Neural cell (in vitro differentiated cells): Measurements from ENCODE around the gene GMDS. TPM values are rescaled to one million over a fixed set of nuclear protein-coding genes. Genes with fewer than 3 reads are reported as not detected.

Source experiments
- H2AFZ ChIP-seq: fragments of 200-600, 300-800 bp; sonication (generic), shearing (Covaris generic); 2 replicates; pipeline ENCODE4 v1.6.0; 2014; ENCODE audit warnings: low read depth, mild to moderate bottlenecking, antibody characterized with exemption, low read length, moderate library complexity
- H3F3A ChIP-seq: fragments of 200-600 bp; shearing (Covaris generic); 2 replicates; pipeline ENCODE4 v1.6.1; 2016; ENCODE audit warnings: mild to moderate bottlenecking, moderate library complexity, mixed read lengths, antibody characterized with exemption, low read length; ENCODE audit not compliant: insufficient read depth, poor library complexity, severe bottlenecking
- H3K27ac ChIP-seq: fragments of 200-600, 300-800 bp; sonication (generic), shearing (Covaris generic); 2 replicates; pipeline ENCODE4 v1.5.1; 2014; ENCODE audit warnings: mild to moderate bottlenecking, low read length, moderate library complexity
- H3K27me3 ChIP-seq: fragments of 300-800, 200-600 bp; sonication (generic), shearing (Covaris generic); 2 replicates; pipeline ENCODE4 v1.6.0; 2014; ENCODE audit warnings: mild to moderate bottlenecking, low read depth, low read length, moderate library complexity; ENCODE audit not compliant: insufficient read depth
- H3K36me3 ChIP-seq: fragments of 300-800, 200-600 bp; sonication (generic), shearing (Covaris generic); 2 replicates; pipeline ENCODE4 v1.5.1; 2014; ENCODE audit warnings: mild to moderate bottlenecking, antibody characterized with exemption, low read length, moderate library complexity; ENCODE audit not compliant: insufficient read depth
- H3K4me2 ChIP-seq: fragments of 300-800, 200-600 bp; sonication (generic), shearing (Covaris generic); 2 replicates; pipeline ENCODE4 v1.6.0; 2014; ENCODE audit warnings: mild to moderate bottlenecking, low read length
- H3K4me3 ChIP-seq: fragments of 300-800, 200-600 bp; sonication (generic), shearing (Covaris generic); 2 replicates; pipeline ENCODE4 v1.5.1; 2014; ENCODE audit warnings: mild to moderate bottlenecking, low read length, moderate library complexity
- H3K79me2 ChIP-seq: fragments of 200-600 bp; shearing (Covaris generic); replicated peaks from 2 replicates; pipeline ENCODE4 v1.6.0; 2014; ENCODE audit warnings: mild to moderate bottlenecking, low read length, moderate library complexity; ENCODE audit not compliant: insufficient read depth
- H3K9ac ChIP-seq: fragments of 300-800, 200-600 bp; sonication (generic), shearing (Covaris generic); 2 replicates; pipeline ENCODE4 v1.6.1; 2016; ENCODE audit warnings: mild to moderate bottlenecking, low read length, mixed read lengths
- H3K9me2 ChIP-seq: fragments of 200-600 bp; shearing (Covaris generic); 2 replicates; pipeline ENCODE4 v1.6.1; 2016; ENCODE audit warnings: mild to moderate bottlenecking, low read length, mixed read lengths; ENCODE audit not compliant: insufficient read depth
- H3K9me3 ChIP-seq: fragments of 200-600, 300-800 bp; sonication (generic), shearing (Covaris generic); 2 replicates; pipeline ENCODE4 v1.6.1; 2016; ENCODE audit warnings: mild to moderate bottlenecking, mixed run types, low read length, moderate library complexity, mixed read lengths
- H4K20me1 ChIP-seq: fragments of 200-600 bp; shearing (Covaris generic); 2 replicates; pipeline ENCODE4 v1.6.1; 2016; ENCODE audit warnings: mild to moderate bottlenecking, mixed run types; ENCODE audit not compliant: insufficient read depth
- EP300 ChIP-seq: fragments of 450-650 bp; conservative IDR thresholded peaks from 2 replicates; pipeline ENCODE4 v1.6.1; 2014; ENCODE audit warnings: antibody characterized with exemption, mild to moderate bottlenecking, moderate library complexity; ENCODE audit not compliant: poor library complexity, severe bottlenecking
- EZH2 ChIP-seq: fragments of 200-600, 300-800 bp; shearing (Covaris generic), sonication (generic); IDR thresholded peaks from 2 replicates; pipeline ENCODE4 v1.6.1; 2014; ENCODE audit warnings: antibody characterized with exemption, low read length, borderline replicate concordance, mild to moderate bottlenecking; ENCODE audit not compliant: insufficient read depth, poor library complexity, severe bottlenecking
- MXI1 ChIP-seq: fragments of 450-650 bp; conservative IDR thresholded peaks from 2 replicates; pipeline ENCODE4 v1.6.1; 2014; ENCODE audit warnings: antibody characterized with exemption, mild to moderate bottlenecking; ENCODE audit not compliant: poor library complexity, severe bottlenecking
- POLR2AphosphoS5 ChIP-seq: IDR thresholded peaks from 2 replicates; pipeline ENCODE4 v1.6.1; 2012
- RAD21 ChIP-seq: fragments of 450-650 bp; conservative IDR thresholded peaks from 2 replicates; pipeline ENCODE4 v1.6.1; 2014; ENCODE audit warnings: antibody characterized with exemption, mild to moderate bottlenecking, moderate library complexity
- SMC3 ChIP-seq: fragments of 450-650 bp; conservative IDR thresholded peaks from 2 replicates; pipeline ENCODE4 v1.6.1; 2014; ENCODE audit warnings: antibody characterized with exemption, mild to moderate bottlenecking, moderate library complexity; ENCODE audit not compliant: poor library complexity
- TAF1 ChIP-seq: IDR thresholded peaks from 2 replicates; pipeline ENCODE4 v1.6.1; 2012; ENCODE audit warnings: low read depth
- polyA plus RNA-seq: library from polyadenylated mRNA; depleted of rRNA; stranded (reverse); fragments of >200 nt; gene quantifications from 2 replicates; pipeline ENCODE4 v1.2.3, GENCODE V29; 2014
- TF ChIP-seq, protein P1 (sequence below): fragments of 450-650 bp; IDR thresholded peaks from 2 replicates; pipeline ENCODE4 v1.5.1; 2014; ENCODE audit warnings: antibody characterized with exemption, mild to moderate bottlenecking, moderate library complexity; ENCODE audit not compliant: poor library complexity, severe bottlenecking
- TF ChIP-seq, protein P2 (sequence below): IDR thresholded peaks from 2 replicates; pipeline ENCODE4 v1.6.1; 2012; ENCODE audit warnings: borderline replicate concordance

Gene GMDS
- polyA plus RNA-seq, 1 donor from 2014 or later, result 11.4 TPM

DNA sequence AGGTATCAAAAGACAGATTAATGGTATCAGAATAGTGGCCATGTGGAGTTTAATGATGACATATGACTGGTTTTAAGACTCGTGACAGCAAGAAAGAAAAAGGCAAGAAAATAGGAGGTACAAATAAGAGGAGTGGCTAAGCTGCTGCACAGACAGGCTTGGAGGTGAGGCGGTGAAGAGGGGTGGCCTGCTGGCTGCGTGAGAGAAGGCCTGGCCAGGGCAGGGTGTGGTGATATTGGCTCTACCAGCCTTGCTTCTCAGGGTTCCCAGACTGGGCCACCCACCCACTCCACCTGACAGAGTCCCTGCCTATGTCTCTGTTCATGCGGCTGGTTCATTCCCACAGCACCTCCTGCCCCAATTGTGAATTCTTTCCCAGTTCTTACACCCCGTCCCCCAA is 529.0 kb downstream of the GMDS start:
- Histone ChIP-seq H3K9ac (no peak overlapping the region), H3K27me3 (no peaks in the 10 kb centered on the region), H2AFZ (no peak overlapping the region), H3K4me3 (no peak overlapping the region), H3F3A (no peaks in the 10 kb centered on the region), H3K27ac (no peak overlapping the region), H3K9me2 (no peaks in the 10 kb centered on the region), H3K9me3 (no peaks in the 10 kb centered on the region), H3K4me2 (no peak overlapping the region), H3K36me3 (no peaks in the 10 kb centered on the region), H3K79me2 (no peaks in the 10 kb centered on the region), H4K20me1 (no peaks in the 10 kb centered on the region)
- TF ChIP-seq RAD21 (no peak), POLR2AphosphoS5 (no peak), TAF1 (no peak), EP300 (no peak), EZH2 (no peak), SMC3 (no peak), MXI1 (no peak)
- TF ChIP-seq, protein P1, sequence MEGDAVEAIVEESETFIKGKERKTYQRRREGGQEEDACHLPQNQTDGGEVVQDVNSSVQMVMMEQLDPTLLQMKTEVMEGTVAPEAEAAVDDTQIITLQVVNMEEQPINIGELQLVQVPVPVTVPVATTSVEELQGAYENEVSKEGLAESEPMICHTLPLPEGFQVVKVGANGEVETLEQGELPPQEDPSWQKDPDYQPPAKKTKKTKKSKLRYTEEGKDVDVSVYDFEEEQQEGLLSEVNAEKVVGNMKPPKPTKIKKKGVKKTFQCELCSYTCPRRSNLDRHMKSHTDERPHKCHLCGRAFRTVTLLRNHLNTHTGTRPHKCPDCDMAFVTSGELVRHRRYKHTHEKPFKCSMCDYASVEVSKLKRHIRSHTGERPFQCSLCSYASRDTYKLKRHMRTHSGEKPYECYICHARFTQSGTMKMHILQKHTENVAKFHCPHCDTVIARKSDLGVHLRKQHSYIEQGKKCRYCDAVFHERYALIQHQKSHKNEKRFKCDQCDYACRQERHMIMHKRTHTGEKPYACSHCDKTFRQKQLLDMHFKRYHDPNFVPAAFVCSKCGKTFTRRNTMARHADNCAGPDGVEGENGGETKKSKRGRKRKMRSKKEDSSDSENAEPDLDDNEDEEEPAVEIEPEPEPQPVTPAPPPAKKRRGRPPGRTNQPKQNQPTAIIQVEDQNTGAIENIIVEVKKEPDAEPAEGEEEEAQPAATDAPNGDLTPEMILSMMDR, result no peak
- TF ChIP-seq, protein P2, sequence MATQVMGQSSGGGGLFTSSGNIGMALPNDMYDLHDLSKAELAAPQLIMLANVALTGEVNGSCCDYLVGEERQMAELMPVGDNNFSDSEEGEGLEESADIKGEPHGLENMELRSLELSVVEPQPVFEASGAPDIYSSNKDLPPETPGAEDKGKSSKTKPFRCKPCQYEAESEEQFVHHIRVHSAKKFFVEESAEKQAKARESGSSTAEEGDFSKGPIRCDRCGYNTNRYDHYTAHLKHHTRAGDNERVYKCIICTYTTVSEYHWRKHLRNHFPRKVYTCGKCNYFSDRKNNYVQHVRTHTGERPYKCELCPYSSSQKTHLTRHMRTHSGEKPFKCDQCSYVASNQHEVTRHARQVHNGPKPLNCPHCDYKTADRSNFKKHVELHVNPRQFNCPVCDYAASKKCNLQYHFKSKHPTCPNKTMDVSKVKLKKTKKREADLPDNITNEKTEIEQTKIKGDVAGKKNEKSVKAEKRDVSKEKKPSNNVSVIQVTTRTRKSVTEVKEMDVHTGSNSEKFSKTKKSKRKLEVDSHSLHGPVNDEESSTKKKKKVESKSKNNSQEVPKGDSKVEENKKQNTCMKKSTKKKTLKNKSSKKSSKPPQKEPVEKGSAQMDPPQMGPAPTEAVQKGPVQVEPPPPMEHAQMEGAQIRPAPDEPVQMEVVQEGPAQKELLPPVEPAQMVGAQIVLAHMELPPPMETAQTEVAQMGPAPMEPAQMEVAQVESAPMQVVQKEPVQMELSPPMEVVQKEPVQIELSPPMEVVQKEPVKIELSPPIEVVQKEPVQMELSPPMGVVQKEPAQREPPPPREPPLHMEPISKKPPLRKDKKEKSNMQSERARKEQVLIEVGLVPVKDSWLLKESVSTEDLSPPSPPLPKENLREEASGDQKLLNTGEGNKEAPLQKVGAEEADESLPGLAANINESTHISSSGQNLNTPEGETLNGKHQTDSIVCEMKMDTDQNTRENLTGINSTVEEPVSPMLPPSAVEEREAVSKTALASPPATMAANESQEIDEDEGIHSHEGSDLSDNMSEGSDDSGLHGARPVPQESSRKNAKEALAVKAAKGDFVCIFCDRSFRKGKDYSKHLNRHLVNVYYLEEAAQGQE, result no peak

DNA sequence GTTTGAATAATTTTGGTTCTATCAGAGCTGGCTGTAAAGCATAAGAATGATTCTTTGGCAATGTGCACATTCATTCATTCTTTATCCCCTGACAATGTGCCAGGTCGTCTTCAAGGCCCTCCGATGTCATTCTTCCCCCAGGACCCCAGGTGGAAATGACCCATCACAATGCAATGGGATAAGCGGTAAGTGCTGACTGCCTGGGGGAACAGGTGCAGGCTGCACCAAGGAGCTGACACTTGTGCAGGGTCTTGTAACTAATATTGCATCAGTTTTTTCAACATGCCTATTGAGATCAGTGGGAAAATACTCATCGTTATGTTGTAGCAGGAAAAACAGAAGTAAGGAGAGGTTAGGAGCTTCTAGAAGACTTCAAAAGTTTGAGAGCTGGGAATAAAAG is 530.1 kb downstream of the GMDS start:
- H3K27me3 ChIP-seq, result no peaks in the 10 kb centered on the region
- TF ChIP-seq EZH2, result no peak
- TF ChIP-seq POLR2AphosphoS5, result no peak
- TF ChIP-seq, protein P1, result no peak
- TF ChIP-seq EP300, result no peak
- TF ChIP-seq MXI1, result no peak
- TF ChIP-seq RAD21, result no peak
- TF ChIP-seq, protein P2, result no peak
- no peak for TF ChIP-seq SMC3
- TF ChIP-seq TAF1, result no peak
- no peaks in the 10 kb centered on the region for H3K36me3 ChIP-seq
- H3K27ac ChIP-seq, result no peak overlapping the region
- H3K9me3 ChIP-seq, result no peaks in the 10 kb centered on the region
- no peaks in the 10 kb centered on the region for H3K9me2 ChIP-seq
- no peak overlapping the region for H2AFZ ChIP-seq
- no peak overlapping the region for H3K4me3 ChIP-seq
- no peak overlapping the region for H3K9ac ChIP-seq
- no peaks in the 10 kb centered on the region for H4K20me1 ChIP-seq
- H3F3A ChIP-seq, result no peaks in the 10 kb centered on the region
- no peak overlapping the region for H3K4me2 ChIP-seq
- no peaks in the 10 kb centered on the region for H3K79me2 ChIP-seq
